ENCODE data around the gene SPOCK1. TPM values are rescaled to one million over a fixed set of nuclear protein-coding genes. Genes with fewer than 3 reads are reported as not detected.

Gene SPOCK1
- polyA plus RNA-seq, 1 experiment = 76.0 TPM

DNA sequence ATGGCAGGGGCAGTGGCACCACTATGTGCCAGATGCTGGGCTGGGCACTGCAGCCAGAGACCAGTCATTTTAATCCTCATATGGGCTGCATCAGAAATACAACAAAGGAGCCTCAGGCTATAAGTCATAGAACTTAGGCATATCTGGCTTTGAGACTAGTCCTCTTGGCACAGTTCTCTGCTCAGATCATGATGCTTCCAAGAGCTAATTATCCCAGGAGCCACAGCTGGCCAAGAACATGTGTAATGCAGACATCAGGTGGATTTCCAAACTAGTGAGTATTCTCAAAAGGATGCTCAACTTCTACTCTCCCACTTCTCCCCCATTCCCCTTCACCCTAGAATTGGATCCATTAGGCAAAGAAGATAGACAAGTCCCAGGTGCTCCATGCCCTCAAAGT is 571.6 kb downstream of the SPOCK1 start:
- Histone ChIP-seq H3K27ac (ENCODE audit: low read depth, low read length) (no peak overlapping the region), H3K27me3 (ENCODE audit: control insufficient read depth, insufficient read depth, low read length) (no peaks in the 10 kb centered on the region), H3K4me3 (ENCODE audit: low read depth, low read length) (no peak overlapping the region), H3K9me3 (ENCODE audit: control insufficient read depth, insufficient read depth, low read length) (no peaks in the 10 kb centered on the region; the same call in 1 of the 2 replicates)
- ChIA-PET POLR2A (no interaction called here), CTCF (no interaction called here)
- DNase-seq (ENCODE audit: low read depth, low spot score) = no peak
- no peak for TF ChIP-seq CTCF (IDR thresholded peaks at IDR 0.05; ENCODE audit: low read depth, low read length)

DNA sequence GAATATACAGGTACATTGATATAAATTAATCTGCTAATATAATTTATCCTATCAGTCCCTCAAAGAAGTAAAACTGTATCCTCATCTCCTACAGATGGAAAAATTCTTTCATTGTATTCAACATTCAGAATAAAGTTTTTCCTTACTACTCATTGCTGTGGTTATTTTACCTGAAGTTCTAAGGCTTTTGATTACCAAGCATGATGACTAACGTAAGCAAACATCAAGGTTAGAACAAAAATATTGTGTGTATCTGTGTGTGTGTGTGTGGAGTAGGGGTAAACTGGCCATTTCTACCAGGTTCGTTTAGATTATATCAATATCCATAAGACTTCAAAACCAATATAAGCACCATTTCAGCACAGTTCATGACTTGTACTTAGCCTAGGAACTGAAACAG is 573.1 kb downstream of the SPOCK1 start:
- TF ChIP-seq CTCF (IDR thresholded peaks at IDR 0.05; ENCODE audit: low read depth, low read length) = no peak
- CTCF ChIA-PET = no interaction called here

More for the DNA sequence above, 573.1 kb downstream of the SPOCK1 start:
- DNase-seq (ENCODE audit: low read depth, low spot score) = no peak
- POLR2A ChIA-PET = no interaction called here
- Histone ChIP-seq H3K27me3 (ENCODE audit: control insufficient read depth, insufficient read depth, low read length) (no peaks in the 10 kb centered on the region), H3K9me3 (ENCODE audit: control insufficient read depth, insufficient read depth, low read length) (no peaks in the 10 kb centered on the region; the same call in 1 of the 2 replicates), H3K4me3 (ENCODE audit: low read depth, low read length) (no peak overlapping the region), H3K27ac (ENCODE audit: low read depth, low read length) (no peak overlapping the region)

Small RNA genes lying within 50 kb of the gene (small RNA-seq; reads per million reads assigned to genes)
- not detected for gene RNA5SP193 (ENCODE audit: insufficient read length, low read depth)

Other genes starting within 250 kb of the SPOCK1 start
- 2.1 and 2.2 TPM in 2 replicates for gene KLHL3, start 236.8 kb upstream of the SPOCK1 start, polyA plus RNA-seq (2011; rRNA removed)

Data from AG04450 (cell line).